T-helper 2 cell treated with Interferon-gamma antibody and Interleukin-4, amounts not matched to agents 5 μg/mL and 100 μg/mL, for 36 hours (primary cell): ENCODE results near the gene CACNG8.

Experiments used
- DNase-seq: peaks from one replicate; pipeline ENCODE4 v3.0.0; 2021; ENCODE audit warnings: low spot score
- H3K27ac Mint-ChIP-seq: one replicate; pipeline ENCODE4 v1.8.0; 2021; ENCODE audit warnings: mild to moderate bottlenecking, mixed read lengths
- H3K27me3 Mint-ChIP-seq: one replicate; pipeline ENCODE4 v1.8.0; 2021; ENCODE audit warnings: low read depth, mixed read lengths
- H3K36me3 Mint-ChIP-seq: one replicate; pipeline ENCODE4 v1.8.0; 2021; ENCODE audit warnings: low read depth, mixed read lengths
- H3K4me1 Mint-ChIP-seq: one replicate; pipeline ENCODE4 v1.8.0; 2021; ENCODE audit warnings: low read depth, mixed read lengths
- H3K4me3 Mint-ChIP-seq: one replicate; pipeline ENCODE4 v1.8.0; 2022; ENCODE audit warnings: mild to moderate bottlenecking, moderate library complexity, mixed read lengths
- H3K9me3 Mint-ChIP-seq: one replicate; pipeline ENCODE4 v1.8.0; 2021; ENCODE audit warnings: mixed read lengths

Gene CACNG8

GRCh38 chr19:53978975-53979801, 16.5 kb downstream of the CACNG8 start:
- H3K27me3 Mint-ChIP-seq: peaks cover 48% of the 10 kb centered on the region
- peak overlapping the region; percentile 55 for H3K27ac Mint-ChIP-seq
- H3K36me3 Mint-ChIP-seq: peaks cover 5% of the 10 kb centered on the region
- H3K9me3 Mint-ChIP-seq: peaks cover 13% of the 10 kb centered on the region
- peak overlapping the region; percentile 47 for H3K4me3 Mint-ChIP-seq
- no peak for DNase-seq
- H3K4me1 Mint-ChIP-seq: peaks cover 17% of the 10 kb centered on the region

GRCh38 chr19:53980539-53981375, 18.0 kb downstream of the CACNG8 start:
- Mint-ChIP-seq H3K4me3 (peak overlapping the region; percentile 47), H3K27ac (no peak overlapping the region), H3K4me1 (peaks cover 17% of the 10 kb centered on the region), H3K27me3 (peaks cover 48% of the 10 kb centered on the region), H3K9me3 (peaks cover 13% of the 10 kb centered on the region), H3K36me3 (peaks cover 5% of the 10 kb centered on the region)
- DNase-seq: no peak

- Mint-ChIP-seq H3K4me1 (peaks cover 17% of the 10 kb centered on the region), H3K36me3 (peaks cover 5% of the 10 kb centered on the region), H3K4me3 (no peak overlapping the region), H3K27ac (no peak overlapping the region), H3K27me3 (peaks cover 48% of the 10 kb centered on the region), H3K9me3 (peaks cover 13% of the 10 kb centered on the region)
- no peak for DNase-seq
Observed at GRCh38 chr19:53981376-53981951, 18.7 kb downstream of the CACNG8 start.

- Mint-ChIP-seq H3K4me3 (no peak overlapping the region), H3K36me3 (peaks cover 5% of the 10 kb centered on the region), H3K4me1 (peaks cover 17% of the 10 kb centered on the region), H3K9me3 (peaks cover 13% of the 10 kb centered on the region), H3K27ac (no peak overlapping the region), H3K27me3 (peaks cover 45% of the 10 kb centered on the region)
- no peak for DNase-seq
Observed at GRCh38 chr19:53982001-53982451, 19.3 kb downstream of the CACNG8 start.

GRCh38 chr19:53982611-53983010, 19.9 kb downstream of the CACNG8 start:
- peaks cover 41% of the 10 kb centered on the region for H3K27me3 Mint-ChIP-seq
- H3K36me3 Mint-ChIP-seq: peaks cover 5% of the 10 kb centered on the region
- H3K9me3 Mint-ChIP-seq: peaks cover 11% of the 10 kb centered on the region
- peaks cover 15% of the 10 kb centered on the region for H3K4me1 Mint-ChIP-seq
- DNase-seq: no peak
- no peak overlapping the region for H3K4me3 Mint-ChIP-seq
- H3K27ac Mint-ChIP-seq: no peak overlapping the region

GRCh38 chr19:53983457-53984289, 20.9 kb downstream of the CACNG8 start:
- DNase-seq: no peak
- Mint-ChIP-seq H3K4me1 (peaks cover 12% of the 10 kb centered on the region), H3K4me3 (no peak overlapping the region)

GRCh38 chr19:53985863-53986262, 23.1 kb downstream of the CACNG8 start:
- Mint-ChIP-seq H3K27ac (no peak overlapping the region), H3K9me3 (no peaks in the 10 kb centered on the region), H3K4me1 (no peaks in the 10 kb centered on the region), H3K27me3 (peaks cover 12% of the 10 kb centered on the region), H3K4me3 (no peak overlapping the region), H3K36me3 (no peaks in the 10 kb centered on the region)
- no peak for DNase-seq

More at GRCh38 chr19:53983457-53984289, 20.9 kb downstream of the CACNG8 start:
- Mint-ChIP-seq H3K9me3 (peaks cover 7% of the 10 kb centered on the region), H3K27ac (no peak overlapping the region), H3K36me3 (peaks cover 5% of the 10 kb centered on the region), H3K27me3 (peaks cover 31% of the 10 kb centered on the region)

- H3K27me3 Mint-ChIP-seq: peaks cover 19% of the 10 kb centered on the region
- no peak for DNase-seq
- no peak overlapping the region for H3K4me3 Mint-ChIP-seq
- no peaks in the 10 kb centered on the region for H3K4me1 Mint-ChIP-seq
- no peaks in the 10 kb centered on the region for H3K9me3 Mint-ChIP-seq
- no peak overlapping the region for H3K27ac Mint-ChIP-seq
- no peaks in the 10 kb centered on the region for H3K36me3 Mint-ChIP-seq
Observed at GRCh38 chr19:53988981-53989380, 26.2 kb downstream of the CACNG8 start.

- Mint-ChIP-seq H3K27me3 (peaks cover 24% of the 10 kb centered on the region), H3K4me3 (no peak overlapping the region), H3K36me3 (no peaks in the 10 kb centered on the region), H3K27ac (no peak overlapping the region), H3K9me3 (no peaks in the 10 kb centered on the region), H3K4me1 (no peaks in the 10 kb centered on the region)
- no peak for DNase-seq
Observed at GRCh38 chr19:53989600-53990533, 27.1 kb downstream of the CACNG8 start.

GRCh38 chr19:53991224-53992113, 28.7 kb downstream of the CACNG8 start, which contains the start of gene CACNG6:
Gene CACNG6 (plus strand): TSS chr19:53991637. CDS start chr19:53992878, 1,241 bp downstream.
- no peak within 1 kb of the TSS for H3K27ac Mint-ChIP-seq

GRCh38 chr19:53992211-53992610, 29.5 kb downstream of the CACNG8 start:
- H3K36me3 Mint-ChIP-seq: no peaks in the 10 kb centered on the region
- H3K27ac Mint-ChIP-seq: no peak overlapping the region
- no peak overlapping the region for H3K4me3 Mint-ChIP-seq
- no peaks in the 10 kb centered on the region for H3K4me1 Mint-ChIP-seq
- peaks cover 24% of the 10 kb centered on the region for H3K27me3 Mint-ChIP-seq
- no peaks in the 10 kb centered on the region for H3K9me3 Mint-ChIP-seq
- no peak for DNase-seq

More at GRCh38 chr19:53991224-53992113, 28.7 kb downstream of the CACNG8 start, which contains the start of gene CACNG6:
- no peaks in the 10 kb centered on the region for H3K4me1 Mint-ChIP-seq
- no peak for DNase-seq
- peaks cover 24% of the 10 kb centered on the region for H3K27me3 Mint-ChIP-seq
- no peaks in the 10 kb centered on the region for H3K36me3 Mint-ChIP-seq
- H3K9me3 Mint-ChIP-seq: no peaks in the 10 kb centered on the region
- no peak within 1 kb of the TSS for H3K4me3 Mint-ChIP-seq

- DNase-seq: no peak
- no peaks in the 10 kb centered on the region for H3K9me3 Mint-ChIP-seq
- H3K4me3 Mint-ChIP-seq: no peak overlapping the region
- peaks cover 24% of the 10 kb centered on the region for H3K27me3 Mint-ChIP-seq
- H3K4me1 Mint-ChIP-seq: no peaks in the 10 kb centered on the region
- H3K27ac Mint-ChIP-seq: no peak overlapping the region
- H3K36me3 Mint-ChIP-seq: no peaks in the 10 kb centered on the region
Observed at GRCh38 chr19:53992815-53993214, 30.1 kb downstream of the CACNG8 start.
